OCI-LY7 (cell line): ENCODE measurements around the gene RBM39.
"Not testable (repeated sequence)": the region's sequence is repeated elsewhere in the genome, so short reads cannot be mapped to it uniquely, and the experiment has no call there.

Experiments used
- CTCF ChIP-seq: fragments of 200-600 bp; sonication (generic); conservative IDR thresholded peaks from 2 replicates; pipeline ENCODE4 v1.5.1; 2014; ENCODE audit warnings: mild to moderate bottlenecking, antibody characterized with exemption, low read length, moderate library complexity, mixed read lengths
- EZH2phosphoT487 ChIP-seq: fragments of 200-600 bp; sonication (generic); IDR thresholded peaks from 2 replicates; pipeline ENCODE4 v1.6.1; 2018; ENCODE audit warnings: low read depth, borderline replicate concordance, mild to moderate bottlenecking, mixed run types, antibody characterized with exemption, low read length, moderate library complexity, mixed read lengths

- not testable (repeated sequence) for TF ChIP-seq CTCF, EZH2phosphoT487
These were observed 28.9 kb downstream of the RBM39 start for GRCh38 chr20:35713120-35713519.
